ENCODE results near the gene KRTAP19-1.

DNA sequence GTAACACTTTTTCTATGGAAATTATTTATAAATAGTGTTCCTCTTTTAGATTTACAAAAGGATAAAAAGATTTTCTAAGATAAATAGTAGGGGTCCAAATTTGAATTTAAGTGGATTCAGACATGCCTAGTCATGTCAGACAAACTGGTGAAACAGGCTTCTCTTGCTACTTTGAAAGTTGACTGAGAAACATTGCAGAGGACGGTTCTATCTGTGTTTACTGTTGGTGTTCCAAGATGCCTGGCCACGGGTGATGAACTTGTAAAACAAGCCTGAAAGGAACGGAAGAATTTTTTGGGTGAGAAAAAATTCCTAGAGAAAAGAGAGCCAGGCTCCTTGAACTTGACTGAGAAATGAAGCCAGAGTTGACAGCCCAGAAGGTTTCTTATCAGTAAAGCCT is 2.2 kb downstream of the KRTAP19-1 start:
- TF ChIP-seq POLR2A (IDR thresholded peaks at IDR 0.05) = no peak
- TF ChIP-seq, protein P1, sequence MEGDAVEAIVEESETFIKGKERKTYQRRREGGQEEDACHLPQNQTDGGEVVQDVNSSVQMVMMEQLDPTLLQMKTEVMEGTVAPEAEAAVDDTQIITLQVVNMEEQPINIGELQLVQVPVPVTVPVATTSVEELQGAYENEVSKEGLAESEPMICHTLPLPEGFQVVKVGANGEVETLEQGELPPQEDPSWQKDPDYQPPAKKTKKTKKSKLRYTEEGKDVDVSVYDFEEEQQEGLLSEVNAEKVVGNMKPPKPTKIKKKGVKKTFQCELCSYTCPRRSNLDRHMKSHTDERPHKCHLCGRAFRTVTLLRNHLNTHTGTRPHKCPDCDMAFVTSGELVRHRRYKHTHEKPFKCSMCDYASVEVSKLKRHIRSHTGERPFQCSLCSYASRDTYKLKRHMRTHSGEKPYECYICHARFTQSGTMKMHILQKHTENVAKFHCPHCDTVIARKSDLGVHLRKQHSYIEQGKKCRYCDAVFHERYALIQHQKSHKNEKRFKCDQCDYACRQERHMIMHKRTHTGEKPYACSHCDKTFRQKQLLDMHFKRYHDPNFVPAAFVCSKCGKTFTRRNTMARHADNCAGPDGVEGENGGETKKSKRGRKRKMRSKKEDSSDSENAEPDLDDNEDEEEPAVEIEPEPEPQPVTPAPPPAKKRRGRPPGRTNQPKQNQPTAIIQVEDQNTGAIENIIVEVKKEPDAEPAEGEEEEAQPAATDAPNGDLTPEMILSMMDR (IDR thresholded peaks at IDR 0.05) = no peak

Measured in testis (tissue), 2 donors.